UCSD-AML1 (cell line): Measurements from ENCODE around the gene EHD1.

Experiments
- DNase-seq: peaks from one replicate; lab custom pipeline; 2025; ENCODE audit not compliant: unreplicated experiment; lab: John Stamatoyannopoulos, UW

EHD1 gene

GRCh38 chr11:64878494-64879243, at the start of gene EHD1:
Gene EHD1 (minus strand): TSS chr11:64878621. CDS start chr11:64878464, 157 bp downstream.
- peak; percentile 99 for DNase-seq

GRCh38 chr11:64926689-64927088, 48.3 kb upstream of the EHD1 start:
- DNase-seq: no peak

- DNase-seq: no peak
These were observed 47.4 kb upstream of the EHD1 start for GRCh38 chr11:64925536-64926436.

- no peak for DNase-seq
These were observed 46.5 kb upstream of the EHD1 start for GRCh38 chr11:64924910-64925284.

GRCh38 chr11:64923944-64924909, 45.8 kb upstream of the EHD1 start, which contains the start of gene PPP2R5B:
Gene PPP2R5B (plus strand): TSS chr11:64924689. CDS start chr11:64925735, 1,046 bp downstream.
- peak; percentile 85 for DNase-seq

GRCh38 chr11:64923151-64923661, 44.8 kb upstream of the EHD1 start:
- no peak for DNase-seq

- no peak for DNase-seq
These were observed 43.0 kb upstream of the EHD1 start for GRCh38 chr11:64921384-64921783.

GRCh38 chr11:64920124-64920523, 41.7 kb upstream of the EHD1 start:
- DNase-seq: no peak

GRCh38 chr11:64919627-64920026, 41.2 kb upstream of the EHD1 start:
- DNase-seq: no peak

- peak; percentile 30 for DNase-seq
These were observed 39.6 kb upstream of the EHD1 start for GRCh38 chr11:64918017-64918416.

- DNase-seq: no peak
These were observed 39.2 kb upstream of the EHD1 start for GRCh38 chr11:64917663-64917995.

GRCh38 chr11:64916775-64917662, 38.6 kb upstream of the EHD1 start, which contains the start of gene ATG2A:
Gene ATG2A (minus strand): TSS chr11:64917209. CDS start chr11:64917135, 74 bp downstream.
- DNase-seq: peak; percentile 98

GRCh38 chr11:64916040-64916774, 37.8 kb upstream of the EHD1 start:
- DNase-seq: peak; percentile 47

- DNase-seq: no peak
These were observed 37.0 kb upstream of the EHD1 start for GRCh38 chr11:64915376-64915887.

- DNase-seq: no peak
These were observed 35.7 kb upstream of the EHD1 start for GRCh38 chr11:64914123-64914522.

- DNase-seq: no peak
These were observed 34.8 kb upstream of the EHD1 start for GRCh38 chr11:64913171-64913727.

- DNase-seq: no peak
These were observed 33.3 kb upstream of the EHD1 start for GRCh38 chr11:64911689-64912088.

- DNase-seq: no peak
These were observed 32.7 kb upstream of the EHD1 start for GRCh38 chr11:64911142-64911541.
